ENCODE results near the gene MTOR. TPM values are rescaled to one million over a fixed set of nuclear protein-coding genes. Genes with fewer than 3 reads are reported as not detected.

MTOR gene
- total and polyA plus RNA-seq, 2 donors (not counting 1 experiment from before 2014, with no cell fraction given), result 30.7 to 50.7 TPM

DNA sequence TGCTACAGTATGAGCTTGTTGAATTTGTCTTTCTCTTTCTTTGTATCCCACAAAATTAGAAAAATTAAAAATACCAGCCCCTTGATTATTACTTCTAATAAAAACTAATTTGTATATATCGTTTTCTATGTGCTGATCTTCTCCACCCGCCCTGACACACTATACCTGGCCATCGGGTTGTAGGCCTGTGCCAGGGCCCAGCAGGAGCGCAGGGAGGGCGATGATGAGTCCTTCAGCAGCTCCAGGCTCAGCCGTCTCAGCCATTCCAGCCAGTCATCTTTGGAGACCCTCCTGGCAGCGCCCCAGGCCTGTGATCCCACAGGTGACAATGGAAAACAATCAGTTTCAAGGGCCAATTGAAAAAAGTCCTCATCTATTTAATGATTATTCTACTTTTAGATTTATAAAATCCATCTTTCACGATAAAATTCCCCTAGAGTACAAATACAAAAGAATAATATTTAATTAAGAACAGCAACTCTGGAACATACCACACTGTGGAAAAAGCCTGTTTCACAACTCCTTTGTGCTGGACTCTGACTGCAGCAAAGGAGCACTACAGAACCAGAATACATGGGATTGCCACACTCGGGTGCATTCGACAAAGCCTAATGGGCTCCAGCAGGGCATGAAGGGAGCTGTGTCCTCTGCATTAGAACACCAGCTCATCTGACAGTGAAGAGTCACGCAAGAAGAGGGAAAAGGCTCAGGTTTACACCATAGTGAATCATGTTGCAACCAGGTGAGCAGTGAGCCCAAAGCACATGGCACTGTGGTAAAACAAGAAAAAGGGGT is 57.8 kb downstream of the MTOR start:
- TF ChIP-seq, protein P1, sequence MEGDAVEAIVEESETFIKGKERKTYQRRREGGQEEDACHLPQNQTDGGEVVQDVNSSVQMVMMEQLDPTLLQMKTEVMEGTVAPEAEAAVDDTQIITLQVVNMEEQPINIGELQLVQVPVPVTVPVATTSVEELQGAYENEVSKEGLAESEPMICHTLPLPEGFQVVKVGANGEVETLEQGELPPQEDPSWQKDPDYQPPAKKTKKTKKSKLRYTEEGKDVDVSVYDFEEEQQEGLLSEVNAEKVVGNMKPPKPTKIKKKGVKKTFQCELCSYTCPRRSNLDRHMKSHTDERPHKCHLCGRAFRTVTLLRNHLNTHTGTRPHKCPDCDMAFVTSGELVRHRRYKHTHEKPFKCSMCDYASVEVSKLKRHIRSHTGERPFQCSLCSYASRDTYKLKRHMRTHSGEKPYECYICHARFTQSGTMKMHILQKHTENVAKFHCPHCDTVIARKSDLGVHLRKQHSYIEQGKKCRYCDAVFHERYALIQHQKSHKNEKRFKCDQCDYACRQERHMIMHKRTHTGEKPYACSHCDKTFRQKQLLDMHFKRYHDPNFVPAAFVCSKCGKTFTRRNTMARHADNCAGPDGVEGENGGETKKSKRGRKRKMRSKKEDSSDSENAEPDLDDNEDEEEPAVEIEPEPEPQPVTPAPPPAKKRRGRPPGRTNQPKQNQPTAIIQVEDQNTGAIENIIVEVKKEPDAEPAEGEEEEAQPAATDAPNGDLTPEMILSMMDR (IDR thresholded peaks at IDR 0.05), result no peak
- no peaks in the 10 kb centered on the region for H3K4me1 ChIP-seq (ENCODE audit: control insufficient read depth in 2 of 2, insufficient read depth in 2 of 2, low read length in 2 of 2)
- no peaks in the 10 kb centered on the region for H3K27me3 ChIP-seq (replicated peaks in 1 of 4; ENCODE audit: control extremely low read depth in 1 of 4, control insufficient read depth in 3 of 4, insufficient read depth in 4 of 4, low read length in 3 of 4)
- H3K4me2 ChIP-seq (replicated peaks; ENCODE audit: low read depth, low read length, poor library complexity, severe bottlenecking), result no peak overlapping the region
- H2AFZ ChIP-seq (ENCODE audit: insufficient read depth, low read depth, low read length, poor library complexity, severe bottlenecking), result no peak overlapping the region
- H3K79me2 ChIP-seq (ENCODE audit: control insufficient read depth, insufficient read depth, low read length), result peaks cover 4% of the 10 kb centered on the region
- 97% methylated on average over 6 of the region's 11 CpGs for WGBS (ENCODE audit: insufficient coverage)
- Mint-ChIP-seq H3K27ac (no peak overlapping the region), H3K4me1 (no peaks in the 10 kb centered on the region), H3K4me3 (no peak overlapping the region), H3K9me3 (ENCODE audit: insufficient read depth) (no peaks in the 10 kb centered on the region), H3K27me3 (no peaks in the 10 kb centered on the region)
- no peak overlapping the region for H3K27ac ChIP-seq (ENCODE audit: low read length in 2 of 2)
- H3K36me3 ChIP-seq (replicated peaks in 1 of 2; ENCODE audit: control extremely low read depth in 1 of 2, control insufficient read depth in 1 of 2, extremely low read depth in 1 of 2, insufficient read depth in 2 of 2, low read length in 1 of 2), result peaks cover 2 to 66% of the 10 kb centered on the region in 2 experiments
- ChIA-PET CTCF (no interaction called here), POLR2A (no interaction called here)
- H3K4me3 ChIP-seq (ENCODE audit: control extremely low read depth in 1 of 5, extremely low read depth in 1 of 5, insufficient read depth in 1 of 5, low read depth in 2 of 5, low read length in 4 of 5), result no peak overlapping the region
- H4K20me1 ChIP-seq (ENCODE audit: control insufficient read depth, insufficient read depth, low read length, poor library complexity, severe bottlenecking), result no peaks in the 10 kb centered on the region
- DNase-seq (no peak), ATAC-seq (ENCODE audit: low read depth) (no peak)
- H3K9ac ChIP-seq (ENCODE audit: low read length), result no peak overlapping the region
- intact Hi-C loops (cut with micrococcal nuclease), result no loop called here
- H3K9me3 ChIP-seq (ENCODE audit: control extremely low read depth in 1 of 3, control insufficient read depth in 2 of 3, insufficient read depth in 1 of 3, low read length in 2 of 3), result no peaks in the 10 kb centered on the region

DNA sequence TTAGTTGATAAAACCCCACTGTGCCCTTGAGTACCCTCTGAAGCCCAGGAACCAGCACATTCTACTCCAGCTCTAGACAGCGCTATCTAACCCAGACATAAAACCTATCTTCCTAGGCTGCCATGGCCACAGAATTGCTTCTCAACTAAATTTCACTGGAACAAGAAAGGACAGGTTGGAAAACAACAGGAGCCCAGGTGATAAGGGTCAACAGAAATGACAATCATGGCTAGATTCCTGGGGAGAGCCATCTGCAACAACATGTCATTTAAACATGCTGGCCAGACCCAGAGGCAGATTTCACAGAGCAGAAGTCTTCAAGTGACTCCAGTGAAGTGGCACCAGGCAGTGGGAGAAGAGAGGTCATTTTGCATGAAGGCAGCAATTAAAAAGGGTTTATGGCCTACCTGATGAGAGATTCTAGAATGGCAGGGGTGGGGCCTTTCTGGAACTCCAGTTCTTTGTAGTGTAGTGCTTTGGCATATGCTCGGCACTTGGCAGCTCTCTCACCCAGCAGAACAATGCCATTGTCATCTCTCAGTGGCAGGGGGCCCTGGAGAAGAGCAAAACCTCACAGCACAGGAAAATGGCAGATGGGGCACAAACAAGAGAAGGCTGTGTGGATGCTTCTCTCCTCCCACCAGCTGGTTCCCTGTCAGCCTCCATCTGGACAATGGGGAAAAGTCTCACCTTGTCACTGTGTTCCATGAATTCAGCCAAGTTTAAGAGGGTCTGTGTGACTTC is 63.3 kb downstream of the MTOR start:
- ATAC-seq (ENCODE audit: low read depth), result no peak
- H3K4me2 ChIP-seq (replicated peaks; ENCODE audit: low read depth, low read length, poor library complexity, severe bottlenecking), result no peak overlapping the region

More for the DNA sequence above, 63.3 kb downstream of the MTOR start:
- Mint-ChIP-seq H3K4me3 (no peak overlapping the region), H3K4me1 (no peaks in the 10 kb centered on the region), H3K9me3 (ENCODE audit: insufficient read depth) (no peaks in the 10 kb centered on the region), H3K27ac (no peak overlapping the region), H3K27me3 (no peaks in the 10 kb centered on the region)
- intact Hi-C loops (cut with micrococcal nuclease), result no loop called here
- Histone ChIP-seq H2AFZ (ENCODE audit: insufficient read depth, low read depth, low read length, poor library complexity, severe bottlenecking) (no peak overlapping the region), H4K20me1 (ENCODE audit: control insufficient read depth, insufficient read depth, low read length, poor library complexity, severe bottlenecking) (no peaks in the 10 kb centered on the region), H3K9ac (ENCODE audit: low read length) (no peak overlapping the region), H3K79me2 (ENCODE audit: control insufficient read depth, insufficient read depth, low read length) (peaks cover 4% of the 10 kb centered on the region), H3K36me3 (replicated peaks in 1 of 2; ENCODE audit: control extremely low read depth in 1 of 2, control insufficient read depth in 1 of 2, extremely low read depth in 1 of 2, insufficient read depth in 2 of 2, low read length in 1 of 2) (peaks cover 0 to 60% of the 10 kb centered on the region in 2 experiments), H3K4me1 (ENCODE audit: control insufficient read depth in 2 of 2, insufficient read depth in 2 of 2, low read length in 2 of 2) (no peaks in the 10 kb centered on the region), H3K27me3 (replicated peaks in 1 of 4; ENCODE audit: control extremely low read depth in 1 of 4, control insufficient read depth in 3 of 4, insufficient read depth in 4 of 4, low read length in 3 of 4) (no peaks in the 10 kb centered on the region), H3K9me3 (ENCODE audit: control extremely low read depth in 1 of 3, control insufficient read depth in 2 of 3, insufficient read depth in 1 of 3, low read length in 2 of 3) (no peaks in the 10 kb centered on the region), H3K27ac (ENCODE audit: low read length in 2 of 2) (no peak overlapping the region), H3K4me3 (ENCODE audit: control extremely low read depth in 1 of 5, extremely low read depth in 1 of 5, insufficient read depth in 1 of 5, low read depth in 2 of 5, low read length in 4 of 5) (no peak overlapping the region)
- DNase-seq, result no peak
- WGBS (ENCODE audit: insufficient coverage), result 100% methylated on average over 1 of the region's 2 CpGs
- CTCF ChIA-PET, result no interaction called here
- TF ChIP-seq, protein P1 (IDR thresholded peaks at IDR 0.05), result no peak
- TF ChIP-seq EZH2 (IDR thresholded peaks at IDR 0.05; ENCODE audit: borderline replicate concordance, insufficient read depth, low read depth, low read length, poor library complexity, severe bottlenecking), result no peak
- POLR2A ChIA-PET, result no interaction called here
